Psoas muscle (tissue), 8 donors: Measurements from ENCODE around the gene ITGA7. TPM values are rescaled to one million over a fixed set of nuclear protein-coding genes. Genes with fewer than 3 reads are reported as not detected.

Experiments
- ATAC-seq, 4 donors: fragments of 200-7000 bp; cut with Tn5 transposase; one replicate each; pipeline ENCODE4 v1.9.1; 2020; ENCODE audit warnings: moderate library complexity in 3 of 4, mild to moderate bottlenecking in 2 of 4
- DNase-seq, 2 donors: peaks; one replicate each; pipeline ENCODE4 v3.0.0-alpha.2; 2020
- H3K27ac ChIP-seq: fragments of 200-600 bp; one replicate; pipeline ENCODE4 v1.8.0; 2022
- H3K27me3 ChIP-seq, 3 donors: fragments of 200-600 bp in 1 of 3; one replicate each; pipeline versions ENCODE4 v1.6.1 to v1.8.0; 2013 to 2022; ENCODE audit warnings: low read length in 2 of 3, mild to moderate bottlenecking in 2 of 3, moderate library complexity in 1 of 3; ENCODE audit not compliant: insufficient read depth in 3 of 3
- H3K36me3 ChIP-seq, 2 donors: fragments of 200-600 bp in 1 of 2; one replicate each; pipeline versions ENCODE4 v1.6.1 to v1.8.0; 2013 to 2022; ENCODE audit warnings: low read depth in 1 of 2, mild to moderate bottlenecking in 1 of 2, moderate library complexity in 1 of 2; ENCODE audit not compliant: insufficient read depth in 1 of 2
- H3K4me1 ChIP-seq: fragments of 200-600 bp; one replicate; pipeline ENCODE4 v1.8.0; 2022
- H3K4me3 ChIP-seq: fragments of 200-600 bp; one replicate; pipeline ENCODE4 v1.8.0; 2022; ENCODE audit warnings: mild to moderate bottlenecking
- H3K9me3 ChIP-seq: fragments of 200-600 bp; one replicate; pipeline ENCODE4 v1.8.0; 2022
- CTCF ChIP-seq: fragments of 200-600 bp; IDR thresholded peaks from one replicate; pipeline ENCODE4 v1.8.0; 2022; ENCODE audit warnings: antibody characterized with exemption
- WGBS, 3 donors: extraction: QIAGEN DNeasy Blood & Tissue Kit; methylation state at CpG; one replicate each; pipeline versions ENCODE4 v1.1.6 to v1.1.7; 2013; 5-methylcytosine and 5-hydroxymethylcytosine counted together
- intact Hi-C, 2 donors: fragments of 100-400 bp; cut with DNase I; formaldehyde crosslinking; loops; one replicate each; pipeline versions ENCODE4 v1.11.0 to v1.14.2; 2022
- polyA plus RNA-seq, 3 donors: library from polyadenylated mRNA; stranded (reverse); fragments of 200-250 nt; gene quantifications; one replicate each; pipeline ENCODE4 v1.2.3, GENCODE V29; 2013
- total RNA-seq, 4 donors: library from RNA; stranded (reverse); fragmentation: NEBNext Ultra II Directional in 2 of 4; extraction: Animal tissue kit (Norgen Biotek cat#: 25700) in 2 of 4; gene quantifications; one replicate each; pipeline versions ENCODE4 v1.2.1 to v1.2.4, GENCODE V29; 2021 to 2023
- donor health status: healthy with polysubstance abuse.
- donor health status: DM: no; HTN: no; CAD: no; lungs with moderate emphysema.
- donor health status: Bipolar disorder and iron deficiency.
- donor health status: healthy.
- donor health status: DM: yes; HTN: yes; CAD: no.
- donor health status: DM: no; HTN: no; CAD: no.
- donor health status: DM: no; HTN: no; CAD: no.
- donor health status: DM: yes; HTN: yes; CAD: no.

ITGA7 gene
- total and polyA plus RNA-seq, 7 donors = 51.8 to 433 (median 297) TPM

GRCh38 chr12:55681142-55682077 lies 26.3 kb downstream of the ITGA7 start:
- Histone ChIP-seq H3K4me1 (peaks cover 13% of the 10 kb centered on the region), H3K27ac (peak overlapping the region; percentile 67), H3K4me3 (peak overlapping the region; percentile 58), H3K27me3 (no peaks in the 10 kb centered on the region), H3K9me3 (no peaks in the 10 kb centered on the region), H3K36me3 (peaks cover 0 to 21% of the 10 kb centered on the region in 2 donors)
- DNase-seq (peak; percentile 81 to 92), ATAC-seq (peak; percentile 79 to 88 (median 86))
- TF ChIP-seq CTCF = peak; percentile 38
- 7 to 15% (median 8%) methylated on average over 17 of the region's 17 CpGs for WGBS, 3 donors
- intact Hi-C loops = loop anchor here (1.0 to 5.0 kb wide), 2 partner anchors 36 to 39 kb away; partner anchors contain the start of genes BLOC1S1 (in 1 of the 2) and RDH5 (in 1 of the 2)

- intact Hi-C loops = loop anchor here in 1 of 2 donors (5.0 to 10.0 kb wide), 2 partner anchors 38 to 135 kb away; partner anchors contain the start of genes BLOC1S1, ORMDL2 and SARNP
- TF ChIP-seq CTCF = no peak
- no peak overlapping the region for H3K27ac ChIP-seq
- no peaks in the 10 kb centered on the region for H3K9me3 ChIP-seq
- 87 to 95% (median 90%) methylated on average over 5 of the region's 5 CpGs for WGBS, 3 donors
- DNase-seq (peak in 1 of 2 donors; percentile 34), ATAC-seq (no peak)
- peaks cover 13% of the 10 kb centered on the region for H3K4me1 ChIP-seq
- H3K4me3 ChIP-seq = no peak overlapping the region
- no peaks in the 10 kb centered on the region for H3K27me3 ChIP-seq
- peaks cover 0 to 4% of the 10 kb centered on the region in 2 donors for H3K36me3 ChIP-seq
Measured at GRCh38 chr12:55679691-55680090, 28.0 kb downstream of the ITGA7 start.

GRCh38 chr12:55676707-55677106 lies 31.0 kb downstream of the ITGA7 start:
- no peaks in the 10 kb centered on the region for H3K9me3 ChIP-seq
- no peaks in the 10 kb centered on the region for H3K36me3 ChIP-seq
- DNase-seq (no peak), ATAC-seq (no peak)
- no peaks in the 10 kb centered on the region for H3K4me1 ChIP-seq
- no peak for TF ChIP-seq CTCF
- peaks cover 0 to under 1% (median 0%) of the 10 kb centered on the region in 3 donors for H3K27me3 ChIP-seq
- H3K27ac ChIP-seq = no peak overlapping the region
- no peak overlapping the region for H3K4me3 ChIP-seq
- 69 to 88% (median 73%) methylated on average over 6 of the region's 6 CpGs for WGBS, 3 donors
- intact Hi-C loops = loop anchor here in 1 of 2 donors (10.0 kb wide), 1 partner anchor 138 kb away; the partner anchor contains the start of genes ORMDL2 and SARNP

- Histone ChIP-seq H3K9me3 (no peaks in the 10 kb centered on the region), H3K27me3 (peaks cover 0 to 1% (median 0%) of the 10 kb centered on the region in 3 donors), H3K36me3 (no peaks in the 10 kb centered on the region), H3K27ac (no peak overlapping the region), H3K4me3 (no peak overlapping the region), H3K4me1 (no peaks in the 10 kb centered on the region)
- DNase-seq = peak in 1 of 2 donors; percentile 20
- intact Hi-C loops = loop anchor here in 1 of 2 donors (10.0 kb wide), 1 partner anchor 139 kb away; the partner anchor contains the start of genes ORMDL2 and SARNP
- 80 to 89% (median 84%) methylated on average over 8 of the region's 8 CpGs for WGBS, 3 donors
- no peak for TF ChIP-seq CTCF
- ATAC-seq = no peak
Measured at GRCh38 chr12:55675666-55676065, 32.0 kb downstream of the ITGA7 start.
